Erythroblast (primary cell): Measurements from ENCODE around the gene PRKAR2B.

ENCODE experiments used
- GATA1 ChIP-seq: IDR thresholded peaks from 2 replicates; pipeline ENCODE4 v1.6.1; 2011; ENCODE audit warnings: low read depth, mild to moderate bottlenecking, control low read depth, low read length, moderate library complexity
- POLR2A ChIP-seq: IDR thresholded peaks from 2 replicates; pipeline ENCODE4 v1.6.1; 2011; ENCODE audit warnings: mild to moderate bottlenecking, low read length

- TF ChIP-seq POLR2A (no peak), GATA1 (no peak)
Measured at GRCh38 chr7:107128748-107129147, 84.2 kb downstream of the PRKAR2B start.
